Measurements from ENCODE around the gene U2AF2. TPM values are rescaled to one million over a fixed set of nuclear protein-coding genes. Genes with fewer than 3 reads are reported as not detected.

Gene U2AF2
- total and polyA plus RNA-seq, 5 donors from 2014 or later, result 7.2 to 283 (median 8.8) TPM

DNA sequence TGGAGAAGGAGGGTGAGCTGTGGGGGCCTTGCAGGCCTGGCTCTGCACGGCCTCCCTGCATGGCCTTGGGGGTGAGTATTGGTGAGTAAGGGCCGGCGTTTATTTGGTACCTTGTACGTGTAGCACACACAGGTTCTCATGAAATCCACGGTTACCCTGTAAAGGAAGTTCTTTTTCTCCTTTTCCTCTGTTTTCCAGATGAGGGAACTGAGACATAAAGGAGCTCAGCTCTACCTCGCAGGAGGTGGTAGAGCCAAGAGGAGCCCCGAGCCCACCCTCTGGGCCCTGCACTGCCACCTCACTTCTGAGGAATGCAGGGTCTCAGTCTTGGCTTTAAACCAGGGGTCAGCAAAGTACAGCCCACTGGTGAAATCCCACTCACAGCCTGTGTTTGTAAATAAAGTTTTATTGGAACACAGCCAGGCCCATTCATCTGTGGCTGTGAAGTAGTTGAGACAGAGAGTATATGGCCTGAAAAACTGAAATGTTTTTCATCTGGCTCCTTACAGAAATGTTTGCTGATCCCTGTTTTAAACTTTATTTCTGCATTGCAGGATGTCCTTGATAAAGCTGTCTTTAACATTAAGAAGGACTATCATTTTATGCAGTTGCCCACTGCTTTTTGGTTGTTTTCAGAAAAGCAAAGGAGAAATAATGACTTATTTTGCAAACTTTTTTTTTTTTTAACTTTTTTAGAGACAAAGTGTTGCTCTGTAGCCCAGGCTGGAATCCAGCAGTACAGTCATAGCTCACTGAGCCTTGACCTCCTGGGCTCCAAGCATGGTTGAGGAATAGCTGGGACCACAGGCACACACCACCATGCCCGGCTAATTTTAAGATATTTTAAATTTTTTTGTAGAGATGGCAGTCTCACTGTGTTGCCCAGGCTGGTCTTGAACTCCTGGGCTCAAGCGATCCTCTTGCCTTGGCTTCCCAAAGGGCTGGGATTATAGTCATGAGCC lies 26.6 kb downstream of the U2AF2 start:
- Histone ChIP-seq H3K27me3 (ENCODE audit: control insufficient read depth, insufficient read depth, low read length) (no peaks in the 10 kb centered on the region), H3K27ac (ENCODE audit: insufficient read depth, low read length, poor library complexity, severe bottlenecking) (no peak overlapping the region), H3K36me3 (ENCODE audit: control insufficient read depth, insufficient read depth, low read length) (peaks cover 77% of the 10 kb centered on the region), H3K4me1 (ENCODE audit: control insufficient read depth, insufficient read depth, low read length, poor library complexity, severe bottlenecking) (peaks cover 27% of the 10 kb centered on the region), H3K4me3 (ENCODE audit: low read depth, low read length) (no peak overlapping the region), H3K9me3 (ENCODE audit: control insufficient read depth in 2 of 2, low read length in 2 of 2) (no peaks in the 10 kb centered on the region)
- no peaks in the 10 kb centered on the region for H3K27me3 Mint-ChIP-seq
- H3K4me3 Mint-ChIP-seq, result no peak overlapping the region
- peaks cover 0 to 3% (median 0%) of the 10 kb centered on the region in 7 donors for H3K9me3 Mint-ChIP-seq
- ATAC-seq (ENCODE audit: low read depth in 2 of 2) (no peak), DNase-seq (no peak)
- H3K36me3 Mint-ChIP-seq, result peaks cover 11% of the 10 kb centered on the region
- H3K27ac Mint-ChIP-seq, result no peak overlapping the region
- peaks cover 2 to 55% (median 20%) of the 10 kb centered on the region in 4 donors for H3K4me1 Mint-ChIP-seq

DNA sequence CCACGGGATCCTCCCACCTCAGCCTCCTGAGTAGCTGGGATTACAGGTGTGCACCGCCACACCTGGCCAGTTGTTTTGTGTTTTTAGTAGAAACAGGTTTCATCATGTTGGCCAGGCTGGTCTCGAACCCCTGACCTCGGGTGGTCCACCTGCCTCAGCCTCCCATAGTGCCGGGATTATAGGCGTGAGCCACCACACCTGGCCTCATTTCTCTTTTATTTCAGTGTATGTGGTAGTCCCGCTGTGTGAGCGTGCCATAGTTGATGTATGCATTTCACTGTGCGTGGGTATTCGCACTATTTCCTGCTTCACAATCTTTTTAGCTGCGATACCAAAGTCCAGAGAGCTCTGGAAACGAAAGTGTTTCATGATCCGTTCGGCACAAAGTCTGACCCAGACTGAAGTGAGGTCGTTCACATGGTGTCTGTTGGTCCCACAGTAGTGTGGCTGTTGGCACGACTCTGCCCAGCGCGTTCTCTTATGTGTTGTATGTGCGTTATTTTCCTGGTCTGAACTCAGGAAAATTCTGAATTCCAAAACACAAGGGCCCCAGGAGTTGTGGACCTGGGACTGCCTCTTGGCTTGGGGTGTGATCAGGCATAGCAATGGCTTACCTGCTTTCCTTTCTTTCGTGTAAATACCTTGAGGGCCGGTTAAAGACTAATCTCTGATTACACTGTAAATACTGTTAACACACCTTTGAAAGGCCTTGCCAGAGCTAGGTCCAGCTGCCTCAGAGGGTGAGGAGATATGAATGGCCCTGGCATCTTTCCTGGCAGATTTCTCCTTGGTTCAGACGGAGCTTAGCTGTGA lies 28.8 kb downstream of the U2AF2 start:
- H3K27me3 Mint-ChIP-seq, result no peaks in the 10 kb centered on the region
- no peaks in the 10 kb centered on the region for H3K9me3 Mint-ChIP-seq
- Histone ChIP-seq H3K4me1 (ENCODE audit: control insufficient read depth, insufficient read depth, low read length, poor library complexity, severe bottlenecking) (peaks cover 11% of the 10 kb centered on the region), H3K27me3 (ENCODE audit: control insufficient read depth, insufficient read depth, low read length) (no peaks in the 10 kb centered on the region), H3K4me3 (ENCODE audit: low read depth, low read length) (no peak overlapping the region), H3K36me3 (ENCODE audit: control insufficient read depth, insufficient read depth, low read length) (peaks cover 71% of the 10 kb centered on the region), H3K27ac (ENCODE audit: insufficient read depth, low read length, poor library complexity, severe bottlenecking) (no peak overlapping the region), H3K9me3 (ENCODE audit: control insufficient read depth in 2 of 2, low read length in 2 of 2) (no peaks in the 10 kb centered on the region)
- ATAC-seq (ENCODE audit: low read depth in 2 of 2), result no peak
- no peak overlapping the region for H3K27ac Mint-ChIP-seq
- H3K4me3 Mint-ChIP-seq, result peak overlapping the region in 2 of 4 donors; percentile 13 to 21
- peaks cover 7% of the 10 kb centered on the region for H3K36me3 Mint-ChIP-seq
- DNase-seq, result no peak
- peaks cover 0 to 41% (median 11%) of the 10 kb centered on the region in 4 donors for H3K4me1 Mint-ChIP-seq

GRCh38 chr19:55684946-55685681 lies 30.3 kb downstream of the U2AF2 start:
- Mint-ChIP-seq H3K27ac (peak overlapping the region in 1 of 3 donors; percentile 41), H3K4me1 (peaks cover 0 to 26% (median 7%) of the 10 kb centered on the region in 4 donors), H3K36me3 (peaks cover 5% of the 10 kb centered on the region), H3K4me3 (no peak overlapping the region), H3K9me3 (no peaks in the 10 kb centered on the region), H3K27me3 (no peaks in the 10 kb centered on the region)
- Histone ChIP-seq H3K27me3 (ENCODE audit: control insufficient read depth, insufficient read depth, low read length) (no peaks in the 10 kb centered on the region), H3K27ac (ENCODE audit: insufficient read depth, low read length, poor library complexity, severe bottlenecking) (no peak overlapping the region), H3K9me3 (ENCODE audit: control insufficient read depth in 2 of 2, low read length in 2 of 2) (no peaks in the 10 kb centered on the region), H3K4me1 (ENCODE audit: control insufficient read depth, insufficient read depth, low read length, poor library complexity, severe bottlenecking) (peaks cover 8% of the 10 kb centered on the region), H3K36me3 (ENCODE audit: control insufficient read depth, insufficient read depth, low read length) (peaks cover 63% of the 10 kb centered on the region), H3K4me3 (ENCODE audit: low read depth, low read length) (no peak overlapping the region)
- no peak for ATAC-seq (ENCODE audit: low read depth in 2 of 2)
- no peak for DNase-seq

GRCh38 chr19:55685776-55686175 lies 30.9 kb downstream of the U2AF2 start:
- Histone ChIP-seq H3K4me1 (ENCODE audit: control insufficient read depth, insufficient read depth, low read length, poor library complexity, severe bottlenecking) (peaks cover 4% of the 10 kb centered on the region), H3K27me3 (ENCODE audit: control insufficient read depth, insufficient read depth, low read length) (no peaks in the 10 kb centered on the region), H3K27ac (ENCODE audit: insufficient read depth, low read length, poor library complexity, severe bottlenecking) (no peak overlapping the region), H3K4me3 (ENCODE audit: low read depth, low read length) (no peak overlapping the region), H3K9me3 (ENCODE audit: control insufficient read depth in 2 of 2, low read length in 2 of 2) (no peaks in the 10 kb centered on the region), H3K36me3 (ENCODE audit: control insufficient read depth, insufficient read depth, low read length) (peaks cover 64% of the 10 kb centered on the region)
- H3K36me3 Mint-ChIP-seq, result peaks cover 5% of the 10 kb centered on the region
- no peak for DNase-seq
- peaks cover 0 to 23% (median 7%) of the 10 kb centered on the region in 4 donors for H3K4me1 Mint-ChIP-seq
- no peak for ATAC-seq (ENCODE audit: low read depth in 2 of 2)
- H3K27ac Mint-ChIP-seq, result peak overlapping the region in 2 of 3 donors; percentile 43 to 59
- no peaks in the 10 kb centered on the region for H3K9me3 Mint-ChIP-seq
- no peak overlapping the region for H3K4me3 Mint-ChIP-seq
- no peaks in the 10 kb centered on the region for H3K27me3 Mint-ChIP-seq

- Histone ChIP-seq H3K27ac (ENCODE audit: insufficient read depth, low read length, poor library complexity, severe bottlenecking) (no peak overlapping the region), H3K9me3 (ENCODE audit: control insufficient read depth in 2 of 2, low read length in 2 of 2) (no peaks in the 10 kb centered on the region), H3K4me3 (ENCODE audit: low read depth, low read length) (no peak overlapping the region), H3K27me3 (ENCODE audit: control insufficient read depth, insufficient read depth, low read length) (no peaks in the 10 kb centered on the region), H3K4me1 (ENCODE audit: control insufficient read depth, insufficient read depth, low read length, poor library complexity, severe bottlenecking) (peaks cover 4% of the 10 kb centered on the region), H3K36me3 (ENCODE audit: control insufficient read depth, insufficient read depth, low read length) (peaks cover 61% of the 10 kb centered on the region)
- DNase-seq (no peak), ATAC-seq (ENCODE audit: low read depth in 2 of 2) (no peak)
- H3K4me1 Mint-ChIP-seq, result peaks cover 0 to 23% (median 6%) of the 10 kb centered on the region in 4 donors
- H3K9me3 Mint-ChIP-seq, result no peaks in the 10 kb centered on the region
- peak overlapping the region in 1 of 4 donors; percentile 21 for H3K4me3 Mint-ChIP-seq
- H3K27ac Mint-ChIP-seq, result no peak overlapping the region
- peaks cover 5% of the 10 kb centered on the region for H3K36me3 Mint-ChIP-seq
- no peaks in the 10 kb centered on the region for H3K27me3 Mint-ChIP-seq
These were observed 31.6 kb downstream of the U2AF2 start for GRCh38 chr19:55686311-55687050.

- peaks cover 52% of the 10 kb centered on the region for H3K36me3 ChIP-seq (ENCODE audit: control insufficient read depth, insufficient read depth, low read length)
- Mint-ChIP-seq H3K27me3 (no peaks in the 10 kb centered on the region), H3K9me3 (no peaks in the 10 kb centered on the region), H3K27ac (no peak overlapping the region), H3K4me1 (peaks cover 0 to 23% (median 4%) of the 10 kb centered on the region in 4 donors), H3K4me3 (no peak overlapping the region), H3K36me3 (peaks cover 5% of the 10 kb centered on the region)
- no peaks in the 10 kb centered on the region for H3K4me1 ChIP-seq (ENCODE audit: control insufficient read depth, insufficient read depth, low read length, poor library complexity, severe bottlenecking)
- no peaks in the 10 kb centered on the region for H3K9me3 ChIP-seq (ENCODE audit: control insufficient read depth in 2 of 2, low read length in 2 of 2)
- ATAC-seq (ENCODE audit: low read depth in 2 of 2) (no peak), DNase-seq (no peak)
- H3K27me3 ChIP-seq (ENCODE audit: control insufficient read depth, insufficient read depth, low read length), result no peaks in the 10 kb centered on the region
- no peak overlapping the region for H3K27ac ChIP-seq (ENCODE audit: insufficient read depth, low read length, poor library complexity, severe bottlenecking)
- H3K4me3 ChIP-seq (ENCODE audit: low read depth, low read length), result no peak overlapping the region
These were observed 32.7 kb downstream of the U2AF2 start for GRCh38 chr19:55687281-55688201.
